Measurements from ENCODE around the gene PLEKHS1. TPM values are rescaled to one million over a fixed set of nuclear protein-coding genes. Genes with fewer than 3 reads are reported as not detected.
"Not testable (repeated sequence)": the region's sequence is repeated elsewhere in the genome, so short reads cannot be mapped to it uniquely, and the experiment has no call there.

Gene PLEKHS1
- total RNA-seq, 1 donor from 2014 or later = not detected

DNA sequence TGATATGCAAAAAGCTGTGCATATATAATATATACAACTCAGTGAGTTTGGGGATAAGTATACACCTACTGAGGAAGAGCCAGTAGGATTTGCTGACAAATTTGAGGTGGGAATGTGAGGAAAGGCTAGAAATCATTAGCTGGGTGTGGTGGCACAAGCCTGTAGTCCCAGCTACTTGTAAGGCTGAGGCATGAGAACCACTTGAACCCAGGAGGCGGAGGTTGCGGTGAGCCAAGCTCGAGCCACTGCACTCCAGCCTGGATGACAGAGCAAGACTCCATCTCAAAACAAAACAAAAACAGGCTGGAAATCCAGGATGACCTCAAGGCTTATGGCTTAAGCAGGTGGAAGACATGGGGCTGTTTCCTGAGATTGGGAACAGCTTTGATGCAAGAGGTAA lies 10.6 kb upstream of the PLEKHS1 start:
- no peak for DNase-seq (ENCODE audit: low read depth, low spot score)

DNA sequence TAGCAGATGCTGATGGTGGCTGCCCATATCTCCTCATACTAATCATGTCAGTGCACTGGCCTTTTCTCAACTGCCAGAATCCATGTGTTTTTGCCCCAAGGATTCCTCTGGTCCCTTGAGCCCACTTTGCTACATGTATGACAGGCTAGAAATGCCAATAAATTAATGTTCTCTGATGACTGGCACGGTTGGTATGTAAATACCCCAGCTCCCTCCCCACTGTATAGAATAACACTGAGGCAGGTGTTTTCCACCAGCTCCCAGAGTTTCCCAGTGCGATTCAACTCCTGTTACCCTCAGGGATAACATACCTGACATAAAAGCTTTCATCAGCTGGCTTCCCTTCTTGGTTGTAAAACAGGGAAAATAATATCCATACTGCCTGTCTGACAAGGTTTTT lies 9.0 kb upstream of the PLEKHS1 start:
- DNase-seq (ENCODE audit: low read depth, low spot score) = no peak

DNA sequence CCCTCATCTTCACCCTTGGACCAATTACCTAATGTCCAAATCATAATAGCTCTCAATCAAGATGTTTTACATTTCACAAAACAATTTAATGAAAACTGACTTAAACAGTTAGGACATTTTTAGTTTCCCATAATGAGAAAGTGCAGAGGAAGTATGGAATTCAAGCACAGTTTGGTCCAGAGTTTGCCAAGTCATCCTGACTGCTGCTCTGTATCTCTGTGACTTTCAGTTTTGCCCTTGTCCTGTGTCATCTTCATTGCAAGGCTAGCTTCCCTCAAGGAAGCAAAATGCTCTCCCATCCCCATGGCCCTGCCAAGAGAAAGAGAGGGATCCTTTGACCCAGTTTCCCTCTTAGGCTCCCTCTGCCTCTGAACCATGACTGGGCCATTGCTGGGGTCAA lies 7.9 kb upstream of the PLEKHS1 start:
- DNase-seq (ENCODE audit: low read depth, low spot score) = no peak

DNA sequence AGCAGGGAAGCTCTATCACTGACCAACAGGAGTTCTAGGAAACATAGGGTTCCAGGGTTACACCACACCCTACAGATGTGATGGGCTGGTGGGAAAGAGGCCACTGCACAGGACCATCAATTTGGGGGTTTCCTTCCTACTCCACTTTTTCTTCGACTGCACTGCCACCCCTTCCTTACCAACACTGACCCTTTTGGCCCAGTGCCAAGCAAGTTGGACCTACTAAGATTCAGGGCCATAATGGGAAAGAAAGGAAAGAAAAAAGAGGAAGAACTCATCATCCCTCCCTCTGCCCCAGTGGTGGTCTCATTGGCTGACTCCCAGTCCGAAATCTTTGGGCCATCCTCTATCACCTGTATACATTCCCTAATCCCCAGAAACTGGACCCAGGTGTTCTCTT lies 6.1 kb upstream of the PLEKHS1 start:
- no peak for DNase-seq (ENCODE audit: low read depth, low spot score)

DNA sequence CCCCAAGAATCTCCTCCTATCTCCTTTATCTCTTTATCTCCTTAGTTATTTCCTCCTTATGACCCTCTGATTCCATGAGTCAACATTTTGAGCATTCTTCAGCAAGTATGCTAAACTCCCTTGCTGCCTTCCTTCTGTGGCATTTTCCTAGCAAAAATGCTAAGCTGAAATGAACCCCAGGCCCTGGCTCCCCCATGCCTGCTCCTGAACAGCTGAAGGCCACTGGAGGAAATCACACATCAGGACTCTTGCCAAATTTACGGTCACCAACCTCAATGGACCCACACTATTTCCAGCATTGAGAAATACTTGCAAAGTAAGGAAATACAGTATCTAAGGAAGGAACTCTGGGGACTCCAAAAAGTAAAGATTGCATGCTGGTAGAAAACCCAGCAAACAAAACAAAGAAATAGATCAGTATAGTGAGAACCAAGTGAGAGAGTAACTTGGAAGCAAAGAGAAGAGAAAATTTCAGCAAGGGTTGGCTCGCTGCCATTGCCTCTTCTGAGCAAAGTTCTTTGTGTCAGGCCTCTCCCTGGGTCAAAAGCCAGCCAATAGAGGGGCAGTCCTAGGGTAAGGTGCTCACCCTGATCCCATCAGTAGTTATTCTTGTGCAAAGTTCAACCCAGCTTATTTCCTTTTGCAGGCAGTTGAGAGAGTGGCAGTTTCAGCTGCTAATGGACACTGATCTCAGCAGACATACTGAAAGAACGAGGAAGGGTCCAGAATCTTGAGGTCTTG lies 5.1 kb upstream of the PLEKHS1 start:
- no peak for DNase-seq (ENCODE audit: low read depth, low spot score)

DNA sequence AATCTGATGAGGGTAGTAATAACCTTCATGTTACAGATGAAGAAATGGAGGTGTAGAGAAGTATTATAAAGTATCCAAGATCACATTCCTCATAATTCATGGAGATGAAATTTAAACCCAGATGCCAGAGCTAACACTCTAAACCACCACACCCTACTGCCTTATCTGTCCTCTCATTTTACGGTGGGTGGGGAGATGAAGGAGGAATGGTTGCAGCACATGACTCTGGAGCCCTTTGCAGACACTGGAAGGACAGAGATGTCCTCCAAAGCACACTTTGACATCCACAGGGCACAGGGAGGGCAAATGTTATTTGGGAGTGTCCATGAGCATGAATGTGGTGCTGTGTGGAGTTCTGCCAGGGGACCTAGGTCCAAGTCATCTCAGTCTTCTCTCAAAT lies 1.1 kb downstream of the PLEKHS1 start:
- no peak for DNase-seq (ENCODE audit: low read depth, low spot score)

DNA sequence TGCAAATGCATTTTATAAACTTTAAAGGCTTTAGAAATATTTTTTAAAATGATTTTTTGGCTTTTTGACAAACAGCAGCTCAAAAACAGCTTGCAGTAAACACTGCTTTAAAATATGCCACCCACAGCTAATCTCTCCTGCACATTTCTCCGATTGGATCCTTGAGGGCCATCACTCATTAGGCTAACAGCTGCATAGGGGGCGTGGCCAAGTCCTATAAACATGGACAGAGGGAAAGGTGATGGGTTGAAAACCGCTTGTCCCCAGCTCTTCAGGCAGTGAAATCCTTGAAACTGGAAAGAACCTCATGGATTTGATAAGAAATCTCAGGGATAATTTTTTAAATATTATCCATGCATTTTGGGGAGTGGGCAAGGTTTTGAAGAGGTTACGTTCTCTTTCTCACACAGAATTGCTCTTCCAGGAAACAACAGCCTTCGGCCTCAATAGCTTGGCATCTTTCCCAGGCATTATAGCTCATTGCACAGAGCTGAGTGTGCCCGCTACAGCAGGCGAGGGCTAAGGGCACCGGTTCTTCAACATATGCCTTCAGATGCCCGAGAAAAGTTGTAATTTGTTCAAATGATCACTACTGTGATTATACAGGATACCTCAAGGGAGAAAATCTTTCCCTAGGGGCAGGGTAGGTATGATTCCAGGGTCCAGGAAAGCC lies 1.7 kb downstream of the PLEKHS1 start:
- DNase-seq (ENCODE audit: low read depth, low spot score) = peak; percentile 1

- no peak for DNase-seq (ENCODE audit: low read depth, low spot score)
Measured at GRCh38 chr10:113754125-113754524, 2.6 kb downstream of the PLEKHS1 start.

DNA sequence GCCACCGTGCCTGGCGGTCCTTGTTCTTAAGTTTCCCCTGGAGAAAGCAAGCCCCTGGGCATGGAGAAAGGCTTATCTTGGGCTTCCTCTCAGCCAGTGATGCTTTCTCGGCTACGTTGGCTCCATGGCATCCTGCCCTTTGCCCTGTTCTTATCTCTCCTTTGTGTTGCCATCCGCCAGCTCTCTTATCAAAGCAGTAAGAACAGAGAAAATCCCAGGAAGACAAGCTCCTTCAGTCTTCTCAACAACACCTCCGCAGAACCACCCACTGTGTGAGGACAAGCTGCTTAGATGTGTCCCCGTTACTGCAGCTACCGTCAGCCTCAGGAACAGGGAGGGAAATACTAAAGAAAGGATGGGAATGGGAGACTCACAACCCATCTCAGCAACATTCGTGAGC lies 3.3 kb downstream of the PLEKHS1 start:
- DNase-seq (ENCODE audit: low read depth, low spot score) = no peak

DNA sequence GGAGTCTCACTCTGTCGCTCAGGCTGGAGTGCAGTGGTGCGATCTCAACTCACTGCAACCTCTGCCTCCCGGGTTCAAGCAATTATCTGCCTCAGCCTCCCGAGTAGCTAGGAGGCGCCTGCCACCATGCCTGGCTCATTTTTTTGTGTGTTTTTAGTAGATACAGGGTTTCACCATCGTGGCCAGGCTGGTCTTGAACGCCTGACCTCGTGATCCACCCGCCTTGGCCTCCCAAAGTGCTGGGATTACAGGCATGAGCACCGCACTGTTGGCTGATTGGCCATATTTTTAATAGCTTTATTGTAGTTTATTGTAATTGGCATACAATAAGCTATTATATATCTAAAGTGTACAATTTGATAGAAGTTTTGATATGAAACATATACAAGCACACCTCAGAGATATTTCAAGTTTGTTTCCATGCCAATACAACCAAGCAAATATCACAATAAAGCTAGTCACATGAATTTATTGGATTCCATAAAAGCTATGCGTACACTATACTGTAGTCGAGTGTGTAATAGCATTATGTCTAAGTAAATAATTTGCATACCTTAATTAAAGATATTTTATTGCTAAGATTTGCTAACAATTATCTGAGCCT lies 5.6 kb downstream of the PLEKHS1 start:
- no peak for DNase-seq (ENCODE audit: low read depth, low spot score)

DNA sequence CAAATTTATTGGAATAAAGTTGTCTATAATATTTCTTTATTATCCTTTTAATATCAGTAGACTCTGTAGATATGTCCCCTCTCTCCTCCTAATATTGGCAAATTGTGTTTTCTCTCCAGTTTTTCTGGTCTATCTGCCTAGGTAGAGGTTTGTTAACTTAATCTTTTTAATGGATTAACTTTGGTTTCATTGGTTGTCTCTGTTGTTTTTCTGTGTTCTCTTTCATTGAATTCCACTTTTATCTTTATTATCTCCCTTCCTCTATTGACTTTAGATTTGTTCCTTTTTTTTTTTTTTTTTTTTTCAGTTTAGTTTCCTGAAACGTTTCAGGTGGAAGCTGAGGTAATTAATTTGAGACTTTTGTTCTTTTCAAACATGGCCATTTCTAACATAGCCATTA lies 10.6 kb downstream of the PLEKHS1 start:
- DNase-seq (ENCODE audit: low read depth, low spot score) = no peak

DNA sequence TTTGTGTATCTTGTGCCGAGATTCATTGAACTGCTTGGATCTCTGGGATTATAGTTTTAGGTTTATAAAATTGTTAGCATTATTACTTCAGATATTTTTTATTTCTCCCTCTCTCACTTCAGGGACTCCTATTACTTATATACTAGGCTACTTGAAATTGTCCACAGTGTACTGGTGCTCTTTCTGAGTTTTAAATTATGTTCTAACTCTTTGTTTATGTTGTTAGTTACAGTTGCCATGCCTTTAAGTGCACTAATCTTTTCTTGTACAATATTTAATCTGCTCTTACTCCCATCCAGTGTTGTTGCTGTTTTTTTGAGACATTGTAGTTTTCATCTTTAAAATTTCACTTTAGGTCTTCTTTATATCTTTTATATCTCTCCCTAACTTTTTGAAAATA lies 13.1 kb downstream of the PLEKHS1 start:
- no peak for DNase-seq (ENCODE audit: low read depth, low spot score)

DNA sequence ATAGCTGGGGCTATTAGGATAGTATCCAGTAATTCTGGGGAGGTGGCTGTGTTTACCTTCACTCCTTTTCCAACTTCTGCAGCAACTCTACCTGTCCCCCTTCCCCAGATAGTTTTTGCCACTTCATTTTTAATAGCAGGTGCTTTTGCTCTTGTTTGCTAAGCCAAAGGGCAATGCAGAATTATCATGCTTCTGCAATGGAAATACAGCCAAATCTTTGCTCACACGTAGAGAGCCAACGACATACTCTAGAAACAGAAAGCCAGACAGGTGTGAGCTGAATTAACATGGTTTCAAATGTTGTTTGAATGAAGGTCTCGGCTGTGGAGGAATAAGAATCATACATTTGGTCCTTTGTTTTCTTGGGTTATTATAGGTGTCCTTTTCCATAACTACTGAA lies 14.4 kb downstream of the PLEKHS1 start:
- DNase-seq (ENCODE audit: low read depth, low spot score) = no peak

GRCh38 chr10:113767222-113767621 lies 15.7 kb downstream of the PLEKHS1 start:
- DNase-seq (ENCODE audit: low read depth, low spot score) = no peak

DNA sequence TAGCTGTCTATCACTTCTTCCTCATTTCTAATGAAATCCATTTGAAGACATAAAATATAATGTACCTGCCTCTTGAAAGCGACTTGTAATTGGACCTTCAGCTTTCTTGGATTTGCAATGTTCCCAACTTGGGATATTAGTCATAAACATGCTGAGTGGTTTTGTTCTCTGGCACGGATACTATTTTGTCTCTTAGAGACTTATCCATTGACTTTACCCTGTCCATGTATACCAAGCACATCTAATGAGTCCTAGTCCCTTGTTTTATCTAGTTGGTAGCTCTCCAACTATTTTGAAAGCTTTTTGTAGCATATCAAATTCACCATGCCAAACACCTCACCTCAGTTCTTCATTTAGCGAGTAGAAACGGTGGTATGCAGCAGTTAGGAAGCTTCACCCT lies 18.9 kb downstream of the PLEKHS1 start:
- DNase-seq (ENCODE audit: low read depth, low spot score) = no peak

DNA sequence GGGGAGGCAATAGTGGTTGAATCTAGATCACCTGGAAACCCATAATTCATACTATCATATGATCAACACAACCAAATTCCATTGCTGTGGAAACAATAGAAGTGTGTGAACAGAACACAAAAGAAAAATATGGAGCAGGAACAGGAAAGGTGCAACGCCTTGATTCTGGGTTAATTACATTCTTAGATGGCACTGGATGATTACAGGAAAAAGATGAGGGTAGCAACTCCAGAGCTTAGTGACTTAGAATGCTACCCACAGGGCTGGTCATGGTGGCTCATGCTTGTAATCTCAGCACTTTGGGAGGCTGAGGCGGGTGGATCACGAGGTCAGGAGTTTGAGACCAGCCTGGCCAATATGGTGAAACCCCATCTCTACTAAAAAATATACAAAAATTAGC lies 19.6 kb downstream of the PLEKHS1 start:
- DNase-seq (ENCODE audit: low read depth, low spot score) = not testable (repeated sequence)

GRCh38 chr10:113775686-113776294 lies 24.3 kb downstream of the PLEKHS1 start:
- no peak for DNase-seq (ENCODE audit: low read depth, low spot score)

- no peak for DNase-seq (ENCODE audit: low read depth, low spot score)
Measured at GRCh38 chr10:113776553-113776952, 25.1 kb downstream of the PLEKHS1 start.

DNA sequence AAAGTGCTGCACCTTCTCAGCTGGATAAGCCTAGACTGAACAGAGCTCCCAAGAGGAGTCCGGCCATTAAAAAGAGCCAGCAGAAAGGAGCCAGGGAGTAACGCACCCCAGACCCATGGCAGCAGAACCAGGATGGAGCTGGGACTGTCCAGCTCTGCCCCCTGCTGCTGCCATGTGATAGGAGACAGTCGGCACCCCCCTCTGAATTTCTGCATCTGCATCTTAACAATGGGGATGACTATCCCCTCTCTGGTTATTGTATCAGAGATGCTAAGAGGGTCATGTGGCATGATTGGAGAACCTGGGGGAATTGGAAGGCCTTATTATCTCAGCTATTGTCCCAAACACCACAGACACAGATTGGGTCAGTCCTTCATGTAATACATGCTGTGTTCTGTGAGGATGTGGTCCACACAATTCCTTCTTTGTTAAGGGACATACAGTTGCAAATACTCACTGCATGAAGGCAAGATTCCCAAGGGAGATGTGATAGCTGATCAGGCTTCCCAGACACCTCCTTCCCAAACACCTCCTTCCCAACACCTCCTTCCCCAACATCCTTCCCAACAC lies 29.3 kb downstream of the PLEKHS1 start:
- DNase-seq (ENCODE audit: low read depth, low spot score) = no peak

DNA sequence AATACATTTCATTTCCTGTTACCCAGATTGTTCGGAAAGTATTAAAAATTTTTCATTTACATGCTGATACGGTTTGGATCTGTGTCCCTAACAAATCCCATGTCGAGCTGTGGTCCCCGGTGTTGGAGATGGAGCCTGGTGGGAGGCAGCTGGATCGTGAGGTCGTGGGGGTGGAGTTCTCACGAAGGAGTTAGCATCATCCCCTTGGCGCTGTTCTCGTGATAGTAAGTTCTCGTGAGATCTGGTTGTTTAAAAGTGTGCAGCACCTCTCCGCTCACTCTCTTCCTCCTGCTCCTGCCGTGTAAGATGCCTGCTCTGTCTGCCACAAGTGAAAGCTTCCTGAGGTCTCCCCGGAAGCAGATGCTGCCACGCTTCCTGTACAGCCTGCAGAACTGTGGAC lies 30.9 kb downstream of the PLEKHS1 start:
- no peak for DNase-seq (ENCODE audit: low read depth, low spot score)

- no peak for DNase-seq (ENCODE audit: low read depth, low spot score)
Measured at GRCh38 chr10:113782986-113783704, 31.7 kb downstream of the PLEKHS1 start.
